ENCODE results near the gene COQ10B.

COQ10B gene

GRCh38 chr2:197502201-197502600, 48.8 kb downstream of the COQ10B start:
- DNase-seq (ENCODE audit: low read depth) = no peak

- no peak for DNase-seq (ENCODE audit: low read depth)
Measured at GRCh38 chr2:197502685-197503084, 49.3 kb downstream of the COQ10B start.

- no peak for DNase-seq (ENCODE audit: low read depth)
Measured at GRCh38 chr2:197504000-197504399, 50.6 kb downstream of the COQ10B start.

GRCh38 chr2:197504512-197504911, 51.2 kb downstream of the COQ10B start:
- DNase-seq (ENCODE audit: low read depth) = no peak

- DNase-seq (ENCODE audit: low read depth) = no peak
Measured at GRCh38 chr2:197506658-197507057, 53.3 kb downstream of the COQ10B start.

GRCh38 chr2:197513915-197514314, 60.6 kb downstream of the COQ10B start:
- no peak for DNase-seq (ENCODE audit: low read depth)

- DNase-seq (ENCODE audit: low read depth) = no peak
Measured at GRCh38 chr2:197514754-197515153, 61.4 kb downstream of the COQ10B start.

GRCh38 chr2:197515315-197515738, 62.0 kb downstream of the COQ10B start:
- DNase-seq (ENCODE audit: low read depth) = no peak

- peak; percentile 94 for DNase-seq (ENCODE audit: low read depth)
Measured at GRCh38 chr2:197515739-197516392, 62.5 kb downstream of the COQ10B start, which contains the start of gene MOB4. MOB4 (plus strand) TSS chr2:197516066; CDS start chr2:197516087, 21 bp downstream.

- no peak for DNase-seq (ENCODE audit: low read depth)
Measured at GRCh38 chr2:197516393-197516761, 63.0 kb downstream of the COQ10B start.

- no peak for DNase-seq (ENCODE audit: low read depth)
Measured at GRCh38 chr2:197517150-197517549, 63.8 kb downstream of the COQ10B start.

Measured in activated T-cell treated with anti-CD3 and anti-CD28 coated beads for 48 hours (primary cell).